Suprapubic skin (tissue), 4 donors: ENCODE measurements around the gene SLC25A36. TPM values are rescaled to one million over a fixed set of nuclear protein-coding genes. Genes with fewer than 3 reads are reported as not detected.
A peak's percentile ranks its signal among the peaks of the same experiment; 100 is the strongest.
"Not testable (repeated sequence)": the region's sequence is repeated elsewhere in the genome, so short reads cannot be mapped to it uniquely, and the experiment has no call there.

Source experiments
- DNase-seq, 2 donors: peaks; one replicate each; pipeline ENCODE4 v3.0.0-alpha.2; 2019; ENCODE audit warnings: low spot score in 2 of 2
- H3K27ac ChIP-seq: fragments of 200-600 bp; sonication (generic); one replicate; pipeline ENCODE4 v1.5.1; 2019
- H3K27me3 ChIP-seq: fragments of 200-600 bp; sonication (generic); one replicate; pipeline ENCODE4 v1.5.1; 2019
- H3K36me3 ChIP-seq: fragments of 200-600 bp; sonication (generic); one replicate; pipeline ENCODE4 v1.5.1; 2019
- H3K4me1 ChIP-seq: fragments of 200-600 bp; sonication (generic); one replicate; pipeline ENCODE4 v1.5.1; 2019
- H3K4me3 ChIP-seq: fragments of 200-600 bp; sonication (generic); one replicate; pipeline ENCODE4 v1.5.1; 2019; ENCODE audit warnings: mild to moderate bottlenecking
- H3K9me3 ChIP-seq: fragments of 200-600 bp; sonication (generic); one replicate; pipeline ENCODE4 v1.5.1; 2019
- CTCF ChIP-seq, 2 donors: fragments of 200-600 bp in 1 of 2; fragments of 450-650 bp in 1 of 2; sonication (generic) in 1 of 2; IDR thresholded peaks; one replicate each; pipeline ENCODE4 v1.5.1; 2016 to 2019; ENCODE audit warnings: antibody characterized with exemption in 2 of 2, mild to moderate bottlenecking in 1 of 2, moderate library complexity in 1 of 2
- EP300 ChIP-seq: sonication (generic); formaldehyde crosslinking; IDR thresholded peaks from one replicate; pipeline ENCODE4 v1.6.1; 2017; ENCODE audit warnings: antibody characterized with exemption
- POLR2A ChIP-seq, 2 donors: fragments of 450-650 bp; IDR thresholded peaks; one replicate each; pipeline ENCODE4 v1.6.1; 2017; ENCODE audit warnings: antibody characterized with exemption in 2 of 2, mild to moderate bottlenecking in 2 of 2, moderate library complexity in 2 of 2
- POLR2AphosphoS5 ChIP-seq, 3 donors: sonication (generic); formaldehyde crosslinking; IDR thresholded peaks; one replicate each; pipeline ENCODE4 v1.6.1; 2017; ENCODE audit warnings: antibody characterized with exemption in 3 of 3
- WGBS: methylation state at CpG from one replicate; pipeline ENCODE4 v1.1.5; 2018; 5-methylcytosine and 5-hydroxymethylcytosine counted together
- total RNA-seq, 4 donors: library from RNA; depleted of rRNA; stranded (reverse); fragments of >200 nt; gene quantifications; one replicate each; pipeline ENCODE4 v1.1.0, GENCODE V29; 2016

The SLC25A36 gene
- total RNA-seq, 4 donors from 2014 or later: 28.2 to 89.6 (median 43.1) TPM

GRCh38 chr3:140931016-140931454 lies 10.6 kb upstream of the SLC25A36 start:
- H3K9me3 ChIP-seq: no peaks in the 10 kb centered on the region
- H3K4me3 ChIP-seq: no peak overlapping the region
- peaks cover 10% of the 10 kb centered on the region for H3K27me3 ChIP-seq
- no peak overlapping the region for H3K27ac ChIP-seq
- H3K4me1 ChIP-seq: no peaks in the 10 kb centered on the region
- H3K36me3 ChIP-seq: no peaks in the 10 kb centered on the region
- WGBS: 7% methylated on average over 12 of the region's 12 CpGs
- DNase-seq: no peak
- TF ChIP-seq POLR2A (IDR thresholded peaks at IDR 0.05) (no peak), CTCF (IDR thresholded peaks at IDR 0.05) (no peak), EP300 (no peak), POLR2AphosphoS5 (IDR thresholded peaks at IDR 0.05) (no peak)

GRCh38 chr3:140931801-140932200 lies 9.8 kb upstream of the SLC25A36 start:
- Histone ChIP-seq H3K36me3 (no peaks in the 10 kb centered on the region), H3K4me1 (no peaks in the 10 kb centered on the region), H3K4me3 (no peak overlapping the region), H3K27ac (no peak overlapping the region), H3K9me3 (no peaks in the 10 kb centered on the region), H3K27me3 (peaks cover 10% of the 10 kb centered on the region)
- no peak for DNase-seq
- TF ChIP-seq EP300: no peak
- TF ChIP-seq POLR2A (IDR thresholded peaks at IDR 0.05): no peak
- TF ChIP-seq CTCF (IDR thresholded peaks at IDR 0.05): no peak
- no peak for TF ChIP-seq POLR2AphosphoS5 (IDR thresholded peaks at IDR 0.05)

GRCh38 chr3:140933109-140933508 lies 8.5 kb upstream of the SLC25A36 start:
- H3K27me3 ChIP-seq: peaks cover 10% of the 10 kb centered on the region
- H3K4me1 ChIP-seq: no peaks in the 10 kb centered on the region
- no peak for DNase-seq
- H3K27ac ChIP-seq: no peak overlapping the region
- H3K9me3 ChIP-seq: no peaks in the 10 kb centered on the region
- no peak overlapping the region for H3K4me3 ChIP-seq
- WGBS: 89% methylated on average over 7 of the region's 7 CpGs
- TF ChIP-seq CTCF (IDR thresholded peaks at IDR 0.05): no peak
- TF ChIP-seq POLR2AphosphoS5 (IDR thresholded peaks at IDR 0.05): no peak
- no peak for TF ChIP-seq EP300
- TF ChIP-seq POLR2A (IDR thresholded peaks at IDR 0.05): no peak
- H3K36me3 ChIP-seq: no peaks in the 10 kb centered on the region

GRCh38 chr3:140933552-140933951 lies 8.1 kb upstream of the SLC25A36 start:
- Histone ChIP-seq H3K4me1 (no peaks in the 10 kb centered on the region), H3K4me3 (no peak overlapping the region), H3K9me3 (no peaks in the 10 kb centered on the region), H3K27ac (no peak overlapping the region), H3K36me3 (no peaks in the 10 kb centered on the region), H3K27me3 (peaks cover 10% of the 10 kb centered on the region)
- no peak for TF ChIP-seq POLR2AphosphoS5 (IDR thresholded peaks at IDR 0.05)
- TF ChIP-seq EP300: no peak
- no peak for TF ChIP-seq POLR2A (IDR thresholded peaks at IDR 0.05)
- TF ChIP-seq CTCF (IDR thresholded peaks at IDR 0.05): no peak
- 100% methylated on average over 1 of the region's 8 CpGs for WGBS
- DNase-seq: no peak

- H3K9me3 ChIP-seq, H3K27me3 ChIP-seq, H3K36me3 ChIP-seq, DNase-seq, H3K4me3 ChIP-seq, H3K27ac ChIP-seq: not testable (repeated sequence)
- WGBS: 90% methylated on average over 4 of the region's 4 CpGs
- peaks cover 19% of the 10 kb centered on the region for H3K4me1 ChIP-seq
Observed at GRCh38 chr3:140939305-140939704, 2.3 kb upstream of the SLC25A36 start.

GRCh38 chr3:140941090-140941433 lies 574 bp upstream of the SLC25A36 start:
- no peaks in the 10 kb centered on the region for H3K36me3 ChIP-seq
- peak overlapping the region; percentile 70 for H3K4me3 ChIP-seq
- DNase-seq: no peak
- no peaks in the 10 kb centered on the region for H3K27me3 ChIP-seq
- no peak for TF ChIP-seq CTCF (IDR thresholded peaks at IDR 0.05)
- no peak for TF ChIP-seq EP300
- TF ChIP-seq POLR2AphosphoS5 (IDR thresholded peaks at IDR 0.05): no peak
- no peak for TF ChIP-seq POLR2A (IDR thresholded peaks at IDR 0.05)
- 33% methylated on average over 5 of the region's 5 CpGs for WGBS
- peak overlapping the region; percentile 95 for H3K27ac ChIP-seq
- no peaks in the 10 kb centered on the region for H3K9me3 ChIP-seq
- H3K4me1 ChIP-seq: peaks cover 32% of the 10 kb centered on the region
